Sciatic nerve (tissue), 2 donors: ENCODE measurements around the gene OR56A3. TPM values are rescaled to one million over a fixed set of nuclear protein-coding genes. Genes with fewer than 3 reads are reported as not detected.

Experiments used
- ATAC-seq: fragments of 200-7000 bp; cut with Tn5 transposase; one replicate; pipeline ENCODE4 v1.9.1; 2020; ENCODE audit warnings: mild to moderate bottlenecking, moderate library complexity
- DNase-seq: peaks from one replicate; pipeline ENCODE4 v3.0.0-alpha.2; 2020; ENCODE audit warnings: low spot score
- intact Hi-C: fragments of 100-400 bp; cut with DNase I; formaldehyde crosslinking; loops from one replicate; pipeline ENCODE4 v1.14.2; 2022
- total RNA-seq: library from RNA; stranded (reverse); fragmentation: NEBNext Ultra II Directional; extraction: Animal tissue kit (Norgen Biotek cat#: 25700); gene quantifications from one replicate; pipeline ENCODE4 v1.2.1, GENCODE V29; 2021
- donor health status: DM: no; HTN: no; CAD: no.
- donor health status: DM: no; HTN: no; CAD: no.

The OR56A3 gene
- total RNA-seq, 1 donor from 2014 or later: not detected

DNA sequence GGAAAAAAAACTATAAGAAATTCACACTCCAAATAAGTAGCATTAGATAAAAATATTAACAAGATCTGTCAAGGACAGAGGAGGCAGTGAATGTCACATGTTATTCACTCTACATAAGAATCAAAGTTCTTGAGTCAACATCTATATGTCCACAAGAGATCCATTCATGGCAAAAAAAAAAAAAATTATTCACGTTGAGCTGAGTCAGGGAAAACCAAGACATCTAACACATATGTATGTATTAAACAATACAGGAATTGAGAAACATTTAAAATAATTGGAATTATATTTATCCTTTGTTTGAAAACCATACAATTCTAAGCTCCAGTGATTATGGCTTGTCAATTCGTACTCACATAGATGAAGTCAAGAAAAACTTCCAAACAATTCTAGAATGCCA, 24.9 kb downstream of the OR56A3 start:
- intact Hi-C loops: no loop called here

DNA sequence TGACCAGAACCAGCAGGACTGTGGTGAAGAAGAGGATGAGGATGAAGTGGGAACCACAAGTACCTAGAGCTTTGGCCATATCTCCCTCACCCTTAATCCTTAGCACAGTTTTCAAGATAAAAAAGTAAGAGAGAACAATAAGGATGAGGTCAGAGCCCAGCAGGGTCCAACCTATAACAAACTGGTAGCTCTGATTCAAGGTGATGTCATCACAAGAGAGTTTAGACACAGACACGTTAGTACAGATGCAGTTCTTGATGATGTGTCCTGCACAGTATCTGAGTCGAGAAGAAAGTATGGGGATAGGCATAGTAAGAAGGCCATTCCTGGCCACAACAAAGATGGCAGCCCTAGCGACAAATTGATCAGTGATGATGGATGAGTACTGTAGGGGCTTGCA, 25.7 kb downstream of the OR56A3 start:
- intact Hi-C loops: no loop called here
- ATAC-seq: no peak
- DNase-seq: no peak

More for the DNA sequence above, 24.9 kb downstream of the OR56A3 start:
- ATAC-seq (no peak), DNase-seq (no peak)

DNA sequence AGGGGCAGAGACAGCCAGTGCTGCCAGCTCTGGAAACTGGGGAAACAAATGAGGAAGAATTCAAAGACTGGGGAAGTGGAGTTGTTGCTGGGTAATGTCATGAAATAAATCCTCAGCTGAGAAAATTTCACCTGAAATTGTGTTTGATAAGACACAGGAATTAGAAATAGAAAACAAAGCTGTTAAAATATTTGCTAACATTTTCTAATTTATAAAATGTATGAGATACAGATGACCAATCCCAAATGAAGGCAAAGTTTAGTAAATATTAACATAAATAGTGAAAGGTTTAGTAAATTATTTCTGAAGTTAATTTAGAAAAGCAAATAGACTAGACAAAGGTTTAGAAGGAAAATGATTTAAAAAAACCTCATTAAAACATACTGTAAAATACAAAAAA, 26.3 kb downstream of the OR56A3 start, which contains the start of gene OR56A5:
Gene OR56A5, minus strand, starts transcription at position 101 of the 400 bp plus-strand sequence. Its CDS starts 0 bp downstream, at position 101.
- DNase-seq (no peak), ATAC-seq (no peak)
- intact Hi-C loops: no loop called here

DNA sequence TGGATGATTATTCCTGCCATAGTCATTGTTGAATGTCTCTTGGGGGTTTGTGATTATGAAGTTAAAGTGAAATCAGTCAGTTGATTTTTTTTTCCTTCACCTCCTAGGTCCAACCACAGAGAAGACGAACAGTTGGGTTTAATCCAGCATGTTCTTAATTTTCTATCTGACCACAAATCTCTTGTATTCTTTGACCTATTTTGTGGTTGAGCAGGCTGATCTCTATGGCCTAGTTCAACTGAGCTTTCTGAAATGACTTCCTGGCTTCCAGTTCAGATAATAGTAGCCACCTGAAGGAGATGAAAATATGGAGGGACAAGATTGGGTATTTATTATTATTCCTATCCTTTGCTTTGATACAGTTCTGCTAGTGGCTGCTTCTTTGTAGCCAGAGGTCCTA, 31.5 kb downstream of the OR56A3 start:
- DNase-seq (no peak), ATAC-seq (no peak)
- intact Hi-C loops: no loop called here

DNA sequence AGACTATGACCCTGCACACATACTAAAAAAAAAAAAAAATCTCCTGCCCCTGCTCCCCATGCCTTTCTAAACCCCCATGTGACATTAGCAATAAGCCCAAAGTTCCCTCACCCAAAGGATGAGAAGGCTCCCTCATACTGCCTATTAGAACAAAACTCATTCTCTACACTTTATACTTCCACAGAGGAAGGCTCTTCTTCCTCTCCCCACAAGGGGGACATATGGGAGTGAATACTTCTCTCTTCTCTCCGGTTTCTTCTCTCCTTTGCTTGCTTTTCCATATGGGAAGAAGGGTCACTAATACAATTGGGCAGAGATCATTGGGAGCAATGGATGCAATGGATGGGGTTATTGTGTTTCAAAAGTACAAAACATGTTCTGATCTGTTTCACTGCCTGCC, 41.4 kb downstream of the OR56A3 start:
- intact Hi-C loops: no loop called here
- no peak for ATAC-seq
- DNase-seq: no peak

DNA sequence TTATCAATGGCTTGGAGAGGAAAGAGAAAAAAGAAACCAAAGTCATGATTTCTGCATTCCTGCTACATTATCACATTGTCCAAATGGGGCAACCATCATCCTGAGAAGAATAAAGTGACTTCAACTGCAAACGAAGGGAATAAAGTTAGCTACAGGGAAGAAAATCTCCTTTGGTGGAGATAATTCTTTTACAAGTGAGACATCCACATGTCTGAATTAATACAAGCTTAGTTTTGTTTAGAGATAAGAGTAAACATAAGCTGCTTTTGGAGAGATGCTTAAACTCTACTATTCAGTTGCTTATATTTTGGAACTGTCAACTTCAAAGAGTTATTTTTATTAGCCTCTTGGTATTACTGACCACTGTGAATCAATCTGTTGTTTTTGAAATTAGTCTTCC, 44.8 kb downstream of the OR56A3 start, which contains the start of gene OR52L1:
Gene OR52L1, minus strand, starts transcription at position 101 of the 400 bp plus-strand sequence. Its CDS starts 55 bp downstream, at position 46.
- DNase-seq: no peak
- ATAC-seq: no peak
- intact Hi-C loops: no loop called here

DNA sequence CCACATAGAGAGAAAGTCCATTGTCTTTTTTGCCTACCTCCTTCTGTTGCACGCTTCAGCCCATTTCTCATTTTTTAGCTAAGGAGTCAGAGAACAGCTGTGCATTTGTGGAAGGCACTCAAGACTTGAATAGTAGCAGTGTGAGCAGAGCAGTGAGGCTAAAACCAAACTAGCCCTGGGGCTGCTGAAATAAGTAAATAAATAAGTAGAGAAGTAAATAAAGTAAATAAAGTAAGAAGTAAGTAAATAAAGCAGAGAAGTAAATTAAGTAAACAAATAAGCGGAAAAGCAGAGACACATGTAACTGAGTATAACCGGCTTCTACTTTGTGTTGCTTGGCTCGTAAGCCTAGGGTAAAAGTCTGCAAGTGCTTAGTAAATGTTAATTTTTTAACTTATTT, 47.2 kb downstream of the OR56A3 start:
- DNase-seq: no peak
- intact Hi-C loops: no loop called here
- no peak for ATAC-seq

DNA sequence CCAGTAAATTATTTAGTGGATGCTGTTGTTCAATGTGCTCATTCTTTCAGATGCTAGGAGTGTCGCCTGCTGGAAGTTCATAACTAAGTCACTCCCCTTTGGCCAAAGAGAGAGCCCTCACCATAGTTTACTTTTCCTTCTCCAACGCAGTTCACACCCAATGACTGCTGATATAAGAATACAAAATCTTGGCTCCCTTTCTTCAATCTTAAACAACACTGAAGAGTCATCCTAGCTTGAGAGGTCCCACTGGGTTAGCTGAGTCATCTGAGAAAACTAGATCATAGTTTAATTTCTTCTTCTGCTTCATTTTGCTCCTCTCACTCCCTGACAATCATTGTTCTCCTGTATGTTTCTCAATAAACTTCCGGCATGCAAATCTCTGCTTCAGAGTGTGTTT, 50.1 kb downstream of the OR56A3 start:
- intact Hi-C loops: no loop called here
- ATAC-seq: no peak
- DNase-seq: no peak

DNA sequence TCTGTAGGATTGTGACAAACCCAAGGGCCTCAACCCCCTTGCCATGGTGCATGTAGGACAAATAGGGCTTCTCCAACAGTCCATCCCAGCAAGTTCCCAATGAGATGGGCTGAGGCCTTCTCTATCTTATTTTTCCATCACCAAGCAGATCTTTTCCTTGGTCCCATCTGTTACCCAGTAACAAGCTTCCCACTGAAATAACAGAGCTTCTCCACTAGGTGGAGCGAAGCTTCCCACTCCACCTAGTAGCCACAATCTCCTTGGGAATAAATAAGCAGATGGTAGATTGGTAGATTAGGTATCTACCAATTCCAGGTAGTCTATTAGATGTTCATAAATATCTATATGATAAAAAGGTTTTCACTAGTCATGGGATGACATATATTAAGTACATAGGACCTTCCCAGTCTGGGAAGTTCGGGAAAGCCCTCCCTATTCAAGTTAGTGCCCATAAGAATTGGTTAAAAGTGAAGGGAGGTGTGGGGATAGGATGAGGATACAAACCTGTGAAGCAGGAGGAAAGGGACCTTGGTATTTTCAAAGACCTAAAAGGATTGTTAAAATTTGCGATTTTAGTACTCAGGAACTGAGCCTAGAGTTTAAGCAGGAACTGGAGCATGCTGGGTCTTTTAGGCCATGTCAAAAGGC, 50.7 kb downstream of the OR56A3 start:
- intact Hi-C loops: no loop called here
- ATAC-seq: peak; percentile 22
- DNase-seq: no peak

DNA sequence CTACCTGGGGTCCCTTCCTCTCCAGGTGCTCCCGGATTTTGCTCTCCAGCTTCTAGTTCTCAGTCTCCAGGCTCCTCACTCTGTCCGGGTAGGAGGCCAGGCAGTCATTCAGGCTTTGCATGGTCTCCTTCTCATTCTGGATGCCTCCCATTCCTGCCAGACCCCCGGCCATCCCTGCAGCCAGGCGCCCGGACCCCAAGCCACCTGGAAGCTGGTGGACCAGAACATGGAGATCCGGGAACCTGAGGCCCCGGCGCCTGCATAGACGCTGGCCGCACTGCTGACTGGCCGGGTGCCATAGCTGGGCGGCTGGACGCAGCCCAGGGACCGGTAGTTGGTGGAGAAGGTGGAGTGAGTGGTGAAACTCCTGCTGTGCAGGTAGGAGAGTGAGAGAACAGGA, 52.7 kb downstream of the OR56A3 start:
- intact Hi-C loops: no loop called here
- no peak for ATAC-seq

More for the DNA sequence above, 52.7 kb downstream of the OR56A3 start:
- DNase-seq: no peak

Other genes with a start within 250 kb of the OR56A3 start
- gene OR56B1, start 205.8 kb upstream of the OR56A3 start, total RNA-seq: 0.40 TPM
- 0.85 TPM for gene OR52N4, start 188.0 kb upstream of the OR56A3 start, total RNA-seq
- not detected for gene OR52N5, start 158.9 kb upstream of the OR56A3 start, total RNA-seq
- 0.13 TPM for gene OR52N1, start 151.0 kb upstream of the OR56A3 start, total RNA-seq
- not detected for gene OR52N2, start 133.3 kb upstream of the OR56A3 start, total RNA-seq
- gene OR52E6, start 100.4 kb upstream of the OR56A3 start, total RNA-seq: not detected
- not detected for gene OR52E8, start 84.6 kb upstream of the OR56A3 start, total RNA-seq
- gene OR52E4, start 61.6 kb upstream of the OR56A3 start, total RNA-seq: not detected
- gene OR52E5, start 49.0 kb upstream of the OR56A3 start, total RNA-seq: not detected
- gene OR56A5, start 26.2 kb downstream of the OR56A3 start, total RNA-seq: not detected
- gene OR52L1, start 44.7 kb downstream of the OR56A3 start, total RNA-seq: not detected
- gene OR56A4, start 64.7 kb downstream of the OR56A3 start, total RNA-seq: 0.09 TPM
- gene OR56A1, start 88.5 kb downstream of the OR56A3 start, total RNA-seq: 0.13 TPM
- not detected for gene OR56B4, start 165.4 kb downstream of the OR56A3 start, total RNA-seq
- not detected for gene OR52B2, start 228.1 kb downstream of the OR56A3 start, total RNA-seq